Frontal cortex (tissue), 4 donors: ENCODE data around the gene ZNF185. TPM values are rescaled to one million over a fixed set of nuclear protein-coding genes. Genes with fewer than 3 reads are reported as not detected.
A peak's percentile ranks its signal among the peaks of the same experiment; 100 is the strongest.
"Not testable (repeated sequence)": the region's sequence is repeated elsewhere in the genome, so short reads cannot be mapped to it uniquely, and the experiment has no call there.

Experiments
- DNase-seq, 2 donors: peaks; one replicate each; pipeline ENCODE4 v3.0.0; 2012; ENCODE audit warnings: low spot score in 2 of 2
- FAIRE-seq: peaks from 2 replicates; lab custom pipeline; 2012; peaks lifted over from hg19 to GRCh38; lab: Jason Lieb, UNC
- total RNA-seq: library from RNA; depleted of rRNA; stranded (reverse); fragments of >200 nt; gene quantifications from one replicate; pipeline ENCODE4 v1.2.3, GENCODE V29; 2014
- donor health status: control.
- donor health status: control.
- donor health status: control.

Gene ZNF185
- total RNA-seq, 1 donor from 2014 or later, result 2.4 TPM

GRCh38 chrX:152893980-152894610 is 3.8 kb upstream of the ZNF185 start:
- FAIRE-seq (no peak), DNase-seq (no peak)

GRCh38 chrX:152895121-152895520 is 2.7 kb upstream of the ZNF185 start:
- FAIRE-seq (no peak), DNase-seq (no peak)

GRCh38 chrX:152895724-152896420 is 2.0 kb upstream of the ZNF185 start:
- DNase-seq (no peak), FAIRE-seq (no peak)

DNA sequence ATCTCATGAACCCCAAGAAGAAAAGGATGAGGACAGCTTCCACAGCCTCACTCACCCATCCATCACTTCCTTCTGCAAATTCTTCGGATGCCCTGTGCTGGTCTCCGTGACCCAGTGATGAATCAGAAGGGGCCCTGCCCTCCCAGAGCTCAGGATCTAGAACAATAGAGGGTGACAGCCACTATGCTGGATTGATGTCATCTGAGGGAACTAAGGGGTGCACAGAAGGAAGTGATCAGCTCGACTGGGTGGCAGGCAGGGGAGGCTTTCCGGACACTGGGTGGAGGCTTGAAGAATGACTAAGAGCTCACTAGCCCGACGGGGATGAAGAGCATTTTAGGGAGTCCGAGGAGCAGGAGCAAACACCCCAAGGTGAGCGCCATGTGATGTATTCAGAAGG is 1.4 kb upstream of the ZNF185 start:
- FAIRE-seq (no peak), DNase-seq (no peak)

- DNase-seq, result no peak
- FAIRE-seq, result no peak
Measured at GRCh38 chrX:152898442-152898841, 575 bp downstream of the ZNF185 start.

DNA sequence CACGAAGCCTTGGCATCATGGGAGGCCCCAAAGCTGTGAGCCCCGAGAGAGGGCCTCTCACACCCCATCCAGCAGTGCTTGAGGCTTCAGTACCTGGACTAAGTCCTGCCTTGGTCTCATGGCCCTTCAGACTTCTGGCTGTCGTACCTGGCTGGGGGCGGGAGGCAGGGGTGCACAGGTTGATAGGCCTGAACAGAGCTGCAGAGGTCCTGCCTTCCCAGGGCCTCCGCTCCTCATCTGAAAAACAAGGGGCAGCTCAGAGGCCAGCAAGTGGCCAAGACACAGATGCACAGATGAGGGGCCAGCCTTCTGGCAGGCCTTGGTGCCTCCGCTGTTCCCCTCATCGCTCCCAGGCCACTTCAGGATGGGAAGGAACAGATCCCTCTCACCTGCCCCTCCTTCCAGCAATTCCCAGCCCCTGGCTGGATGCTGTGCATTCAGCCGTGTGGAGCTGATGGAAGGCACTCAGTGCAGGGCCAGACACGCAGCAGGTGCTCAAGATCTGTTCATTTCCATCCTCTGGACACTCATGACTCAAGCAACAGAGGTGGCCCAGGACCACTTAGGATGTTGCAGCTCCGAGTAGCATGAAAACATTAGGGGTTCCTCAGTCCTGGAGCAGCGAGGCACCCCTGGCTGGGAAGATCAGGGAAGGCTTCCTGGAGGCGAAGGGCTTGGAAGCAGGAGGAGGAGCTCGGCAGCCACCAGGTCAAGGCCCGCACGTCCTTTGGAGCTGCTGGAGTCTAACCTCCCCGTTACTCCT is 1.4 kb downstream of the ZNF185 start:
- no peak for FAIRE-seq
- DNase-seq, result no peak

- no peak for DNase-seq
- no peak for FAIRE-seq
Measured at GRCh38 chrX:152899874-152900719, 2.2 kb downstream of the ZNF185 start.

GRCh38 chrX:152900937-152901445 is 3.1 kb downstream of the ZNF185 start:
- DNase-seq (no peak), FAIRE-seq (no peak)

DNA sequence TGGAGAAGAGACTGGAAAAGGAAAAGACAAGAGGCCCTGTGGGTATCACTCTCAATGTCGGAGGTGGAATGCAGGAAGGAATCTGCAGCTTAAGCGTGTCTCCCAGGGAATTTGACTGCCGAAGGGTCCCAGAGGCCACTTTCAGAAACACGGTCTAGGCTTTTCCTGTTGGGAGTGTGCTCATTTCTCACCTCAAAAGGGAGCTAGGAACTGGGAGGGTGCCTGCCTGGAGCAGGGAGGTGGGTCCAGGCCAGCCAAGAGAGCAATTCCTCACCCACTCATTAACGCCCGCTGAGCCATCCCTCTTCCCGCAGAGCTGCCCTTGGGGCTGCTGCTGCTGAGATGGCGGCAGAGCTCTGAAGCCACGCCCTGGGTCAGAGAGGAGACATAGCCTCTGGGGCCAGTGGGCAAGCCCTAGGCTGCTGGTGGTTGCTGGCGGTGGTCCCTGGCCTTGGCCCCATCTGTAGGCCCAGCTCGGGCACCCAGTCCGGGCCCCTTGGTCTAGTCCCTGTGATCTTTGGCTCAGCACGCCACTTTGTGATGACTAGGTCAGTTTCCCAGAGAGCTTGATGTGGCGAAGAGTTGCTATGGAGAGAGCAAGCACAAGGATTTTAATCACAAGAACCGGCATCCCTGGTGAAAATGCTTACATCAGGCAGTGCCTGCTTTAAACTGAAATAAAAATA is 4.1 kb downstream of the ZNF185 start:
- no peak for DNase-seq
- FAIRE-seq, result no peak

GRCh38 chrX:152902502-152902820 is 4.6 kb downstream of the ZNF185 start:
- FAIRE-seq (no peak), DNase-seq (no peak)

- FAIRE-seq, result no peak
- DNase-seq, result no peak
Measured at GRCh38 chrX:152903589-152903988, 5.7 kb downstream of the ZNF185 start.

- peak; percentile 53 to 60 for DNase-seq
- no peak for FAIRE-seq
Measured at GRCh38 chrX:152904151-152905080, 6.5 kb downstream of the ZNF185 start.

- DNase-seq (no peak), FAIRE-seq (no peak)
Measured at GRCh38 chrX:152905081-152905420, 7.2 kb downstream of the ZNF185 start.

DNA sequence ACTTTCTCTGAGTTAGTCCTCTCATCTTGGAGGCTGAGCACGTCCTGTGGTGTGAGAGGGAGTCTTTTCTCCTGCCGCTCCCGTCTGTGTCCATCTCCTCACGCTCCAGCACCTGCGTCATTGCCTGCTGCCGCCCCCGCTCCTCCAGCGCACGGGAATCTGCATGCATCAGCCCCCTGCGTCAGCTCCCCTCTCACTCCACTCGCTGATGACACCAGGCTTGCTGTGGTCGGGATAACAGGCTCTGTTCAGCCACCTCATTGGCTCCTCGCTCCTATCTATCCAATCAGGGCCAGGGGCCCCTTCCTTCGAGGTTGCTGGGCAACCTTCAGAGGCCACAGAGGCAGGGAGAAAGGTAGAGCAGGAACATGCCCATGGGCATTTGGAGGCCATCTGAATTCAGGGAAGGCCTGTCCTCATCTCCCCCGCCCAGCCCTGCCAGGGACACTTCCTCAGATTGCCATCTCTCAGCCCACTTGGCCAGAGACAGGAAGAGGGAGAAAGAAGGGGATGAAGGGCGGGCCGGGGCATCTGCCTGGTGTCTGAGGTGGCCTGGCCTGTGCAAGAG is 9.3 kb downstream of the ZNF185 start:
- peak in 1 of 2 donors; percentile 57 for DNase-seq
- no peak for FAIRE-seq

GRCh38 chrX:152908486-152908885 is 10.6 kb downstream of the ZNF185 start:
- DNase-seq (no peak), FAIRE-seq (no peak)

DNA sequence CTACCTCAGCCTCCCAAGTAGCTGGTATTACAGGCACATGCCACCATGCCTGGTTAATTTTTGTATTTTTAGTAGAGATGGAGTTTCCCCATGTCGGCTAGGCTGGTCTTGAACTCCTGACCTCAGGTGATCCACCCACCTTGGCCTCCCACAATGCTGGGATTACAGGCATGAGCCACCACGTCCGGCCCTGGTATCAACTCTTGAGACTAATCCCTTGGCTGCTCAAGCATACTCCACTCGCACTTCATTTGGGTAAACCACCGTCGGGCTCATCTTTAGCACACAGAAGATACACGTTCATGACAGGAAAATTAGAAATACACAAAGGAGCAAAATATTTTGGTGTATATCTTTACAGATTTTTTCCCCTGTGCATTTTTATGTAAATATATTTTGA is 12.2 kb downstream of the ZNF185 start:
- not testable (repeated sequence) for DNase-seq, FAIRE-seq

DNA sequence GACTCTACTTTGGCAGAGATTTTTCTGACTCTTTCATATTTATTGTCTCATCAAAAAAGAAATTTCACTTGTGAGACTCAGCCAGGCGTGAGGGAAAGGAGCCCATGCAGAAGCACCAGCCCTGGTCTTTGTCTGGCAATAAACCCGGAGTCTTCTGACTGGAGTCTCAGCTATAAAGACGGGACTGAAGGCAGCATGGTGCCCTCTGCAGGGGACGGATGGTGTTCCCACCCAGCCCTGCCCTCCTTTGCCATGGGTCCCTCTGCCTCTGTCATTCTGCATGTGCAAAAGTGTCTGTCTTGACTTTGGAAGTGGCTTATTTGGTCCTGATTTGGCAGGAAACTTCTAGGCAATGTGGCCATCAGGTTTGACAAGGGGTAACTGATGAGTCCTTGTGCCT is 14.2 kb downstream of the ZNF185 start:
- FAIRE-seq (no peak), DNase-seq (no peak)

GRCh38 chrX:152912641-152913040 is 14.8 kb downstream of the ZNF185 start:
- FAIRE-seq (no peak), DNase-seq (no peak)
